GM21423 (cell line): ENCODE results near the gene GRID1.

ENCODE experiments used
- ATAC-seq: cut with Tn5 transposase; IDR thresholded peaks from one replicate; pipeline ENCODE4 v1.9.1; 2021; ENCODE audit warnings: mild to moderate bottlenecking, moderate library complexity; ENCODE audit not compliant: unreplicated experiment

GRID1 gene

DNA sequence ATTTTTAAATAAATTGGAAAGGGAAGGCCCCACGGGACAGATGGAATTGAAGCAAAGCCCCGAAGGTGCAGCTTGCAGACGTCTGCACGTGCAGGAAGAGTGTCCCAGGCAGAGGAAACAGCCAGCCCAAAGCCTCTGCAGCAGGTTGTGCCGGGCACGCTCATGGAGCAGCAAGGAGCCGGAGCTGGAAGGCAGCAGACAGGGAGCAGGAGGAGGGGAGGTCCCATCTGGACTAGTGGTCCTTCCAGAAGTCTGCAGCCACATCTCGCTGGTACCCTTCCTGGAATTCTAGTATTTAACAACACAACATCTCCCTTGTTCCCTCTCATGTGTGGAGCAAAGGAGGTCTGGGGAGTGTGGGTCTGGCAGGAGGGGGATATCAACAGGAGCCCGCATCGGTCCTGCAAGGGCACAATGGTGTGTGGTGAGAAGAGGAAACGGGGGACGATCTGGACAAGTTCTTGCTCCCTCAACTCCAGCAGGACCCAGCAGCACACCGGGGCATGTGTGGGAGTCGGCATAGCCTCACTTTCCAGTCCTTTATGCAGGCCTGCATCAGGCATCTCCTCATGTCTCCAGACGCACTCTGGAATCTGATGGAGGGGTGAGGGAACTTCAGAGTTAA is 169.3 kb downstream of the GRID1 start:
- no peak for ATAC-seq

DNA sequence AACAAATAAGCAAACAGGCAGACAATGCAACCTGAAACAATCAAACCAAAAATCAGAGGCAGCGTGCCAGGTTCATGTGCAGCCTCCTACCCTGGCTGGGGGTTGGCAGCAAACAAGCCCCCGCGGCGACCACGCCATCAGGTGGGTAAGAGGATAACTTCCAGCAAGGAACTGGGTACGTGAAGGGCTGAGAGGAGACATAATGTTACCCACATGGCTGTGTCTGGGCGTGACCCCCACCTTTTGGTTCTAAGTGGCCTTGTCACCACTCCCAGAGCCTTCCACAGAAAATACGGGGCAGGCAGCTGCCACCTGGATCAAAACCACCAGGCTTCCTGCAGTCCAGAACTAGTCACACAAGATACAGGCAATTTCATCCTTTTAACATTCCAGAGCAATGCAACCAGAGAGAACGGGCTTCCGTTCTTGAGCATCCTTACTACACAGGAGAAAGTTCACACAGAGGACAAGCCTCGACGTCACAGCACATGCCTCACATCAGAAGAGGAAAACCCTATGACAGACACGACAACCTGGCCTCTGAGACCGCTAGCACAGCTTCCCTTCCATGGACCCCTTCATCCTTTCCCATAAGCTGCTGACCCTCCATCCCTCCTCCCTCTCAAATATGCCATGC is 171.0 kb downstream of the GRID1 start:
- ATAC-seq, result no peak

DNA sequence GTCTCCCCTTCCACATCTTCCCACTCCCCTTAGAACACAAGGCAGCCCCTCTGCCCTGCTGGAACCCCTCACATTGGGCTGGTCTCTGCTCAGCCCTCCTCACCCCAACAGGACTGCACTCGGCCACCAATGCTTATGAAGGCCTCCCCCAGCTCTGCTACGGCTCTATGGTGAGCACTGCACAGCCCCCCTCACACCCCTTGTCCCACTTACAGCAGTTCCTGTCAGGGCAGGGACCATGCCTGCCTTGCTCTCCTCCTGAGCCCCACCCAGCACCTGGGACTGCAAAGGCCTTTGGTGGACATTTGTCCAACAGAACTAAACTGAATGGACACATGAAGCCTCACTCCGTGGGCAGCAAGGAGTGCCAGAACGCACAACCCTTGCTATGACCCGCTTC is 171.9 kb downstream of the GRID1 start:
- ATAC-seq, result no peak

DNA sequence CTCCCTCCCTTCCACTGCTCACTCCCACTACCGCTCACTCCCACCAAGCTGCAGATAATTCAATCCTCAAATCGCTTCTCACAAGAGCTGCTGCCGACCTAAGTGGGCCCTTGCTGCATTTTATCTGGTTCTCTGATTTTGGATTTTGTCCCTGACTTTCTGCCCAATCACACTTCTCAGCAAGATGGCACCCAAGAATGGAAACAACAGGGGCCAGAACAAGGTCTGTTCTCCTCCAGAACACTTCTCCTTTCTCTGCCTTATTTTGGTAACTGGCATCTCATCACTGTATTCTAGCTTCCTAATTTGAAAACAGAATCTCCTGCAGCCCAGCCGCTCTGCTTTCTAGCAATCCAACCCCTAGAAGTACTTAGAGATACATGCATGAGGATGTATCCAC is 172.8 kb downstream of the GRID1 start:
- ATAC-seq, result no peak

DNA sequence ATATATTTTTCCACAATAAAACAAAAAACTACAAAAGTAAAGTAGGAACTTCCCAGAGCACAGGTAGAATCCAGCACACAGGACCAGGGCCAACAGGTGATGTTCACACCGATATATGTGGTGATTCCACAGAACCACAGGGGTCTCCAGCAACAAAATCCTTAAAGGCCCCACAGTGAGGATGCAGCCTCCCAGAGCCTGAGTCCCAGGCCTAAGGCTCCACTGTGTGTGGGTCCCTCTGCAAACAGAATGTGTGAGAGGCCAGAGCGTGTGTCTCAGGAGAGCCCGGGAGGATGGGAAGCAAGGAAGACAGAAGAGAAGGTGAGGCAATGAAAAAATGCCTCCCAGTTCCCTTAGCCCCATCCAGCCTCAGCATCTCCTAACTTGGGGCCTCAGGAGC is 173.9 kb downstream of the GRID1 start:
- no peak for ATAC-seq

DNA sequence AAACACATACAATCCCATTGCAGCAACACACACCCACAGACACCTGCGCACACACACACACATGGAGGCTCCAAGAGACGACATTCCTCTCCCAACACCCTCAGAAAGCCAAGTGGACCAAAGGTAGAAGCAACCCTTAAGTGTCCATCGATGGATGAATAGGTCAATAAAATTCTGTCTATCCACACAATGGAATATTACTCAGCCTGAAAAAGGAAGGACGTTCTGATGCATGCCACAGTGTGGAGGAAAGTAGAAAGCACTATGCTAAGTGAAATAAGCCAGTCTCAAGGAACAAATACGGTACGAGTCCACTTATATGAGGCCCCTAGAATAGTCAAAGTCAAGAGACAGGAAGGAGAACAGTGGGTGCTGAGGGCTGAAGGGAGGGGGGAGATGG is 174.4 kb downstream of the GRID1 start:
- no peak for ATAC-seq

DNA sequence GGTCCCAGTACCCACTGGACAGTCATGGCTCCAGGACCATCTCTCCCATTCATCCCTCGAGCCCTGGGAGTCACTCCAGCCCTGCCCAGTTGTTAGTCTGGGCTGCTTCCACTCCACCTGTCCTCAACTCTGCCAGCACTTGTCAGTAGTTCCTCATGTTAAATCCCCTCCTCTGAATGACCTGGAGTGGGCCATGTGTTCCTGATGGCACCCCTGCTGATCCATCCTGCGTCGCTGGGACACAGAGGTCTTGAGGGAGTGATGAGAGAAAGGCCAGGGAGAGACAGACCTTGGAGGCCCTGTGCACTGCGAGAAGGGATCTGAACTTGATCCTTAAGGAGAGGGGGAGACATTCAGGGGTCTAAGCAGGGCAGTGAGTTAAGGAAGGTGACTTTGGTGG is 174.9 kb downstream of the GRID1 start:
- no peak for ATAC-seq

DNA sequence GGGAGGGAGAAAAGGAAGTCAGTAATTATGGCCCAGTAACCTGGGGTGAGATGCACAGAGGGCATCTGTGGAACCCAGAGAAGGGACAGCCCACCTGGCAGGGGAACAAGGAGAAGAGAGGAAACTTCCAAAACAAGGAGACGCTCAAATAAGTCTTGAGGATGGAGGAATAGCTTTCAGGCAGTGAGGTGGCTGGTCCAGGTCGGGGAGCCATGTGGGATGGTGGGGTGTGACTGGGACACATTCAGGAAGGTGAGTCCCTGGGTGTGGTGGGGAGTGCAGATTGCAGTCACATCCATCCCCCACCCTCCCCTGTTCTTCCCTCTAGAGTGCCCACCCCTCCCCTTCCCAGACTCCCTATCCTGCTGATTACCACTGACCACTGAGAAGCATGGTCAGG is 175.4 kb downstream of the GRID1 start:
- ATAC-seq, result no peak

DNA sequence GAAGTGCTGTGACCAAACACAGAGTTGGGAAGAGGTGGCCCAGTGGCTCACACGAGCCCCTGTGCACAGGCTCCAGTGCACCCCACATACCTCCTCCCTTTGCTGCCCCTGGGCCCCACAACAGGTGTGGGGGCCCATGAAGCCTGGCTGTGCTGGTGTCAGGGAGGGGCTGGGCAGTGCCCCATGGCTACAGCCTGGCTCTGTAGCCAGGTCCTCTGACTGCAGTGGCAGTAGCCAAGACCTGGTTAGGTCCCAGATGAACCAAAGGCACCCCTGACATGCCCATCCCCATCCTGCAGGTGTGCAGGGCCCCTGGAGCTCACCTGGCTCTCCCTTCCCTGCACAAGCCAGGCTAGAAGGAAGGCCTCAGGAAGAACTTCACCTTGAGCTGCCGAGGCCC is 176.3 kb downstream of the GRID1 start:
- ATAC-seq, result no peak

DNA sequence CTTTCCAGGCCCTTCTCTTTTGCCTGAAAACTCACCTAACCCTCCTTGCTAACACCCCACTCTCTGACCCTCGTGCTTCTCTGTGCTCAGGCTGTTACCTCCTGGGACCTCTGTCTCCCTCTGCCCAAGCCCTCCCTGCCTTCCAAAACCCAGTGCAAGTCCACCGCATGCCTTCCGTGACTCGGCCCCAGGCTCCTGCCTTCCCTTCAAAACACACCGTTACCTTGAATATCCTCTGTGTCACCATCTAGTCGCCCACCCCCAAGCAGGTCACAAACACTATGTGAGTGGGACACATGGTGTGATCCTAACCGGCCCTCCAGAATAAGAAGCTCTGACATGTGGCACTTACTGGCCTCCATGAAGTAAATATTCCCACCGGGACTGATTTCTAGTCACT is 176.7 kb downstream of the GRID1 start:
- no peak for ATAC-seq

DNA sequence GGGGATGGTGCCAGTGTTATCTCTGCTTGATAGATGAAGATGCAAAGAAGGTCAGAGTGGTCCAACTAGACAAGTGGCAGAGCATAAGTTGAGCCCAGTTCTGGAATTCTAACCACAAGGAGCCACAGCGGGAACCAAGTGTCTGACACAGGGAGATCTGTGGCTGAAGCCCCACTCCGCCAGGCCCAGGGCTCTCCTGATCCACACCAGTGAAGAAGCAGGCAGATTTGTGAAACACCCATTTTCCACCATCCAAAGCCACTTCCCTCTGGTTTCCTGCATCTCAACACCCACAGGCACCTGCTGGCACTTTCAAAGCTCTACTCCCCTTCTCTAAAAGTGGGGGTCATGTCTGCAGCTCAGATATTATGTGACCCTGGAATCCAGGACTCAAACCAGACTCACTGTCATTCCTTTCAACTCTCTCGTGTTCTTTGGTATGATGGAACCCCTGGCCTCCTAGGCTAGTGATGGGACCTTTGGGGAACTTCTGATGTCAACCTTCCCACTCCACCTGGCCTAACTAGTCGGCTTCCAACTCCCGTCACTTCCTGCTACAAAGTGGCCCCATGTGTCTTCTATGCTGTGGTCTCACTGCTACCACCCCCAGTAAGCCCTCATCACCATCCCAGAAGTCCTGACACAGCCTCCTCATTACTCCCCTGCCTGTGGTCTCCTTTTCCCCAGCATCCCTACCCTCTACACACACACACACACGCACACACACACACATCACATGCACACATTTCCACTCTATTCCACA is 177.6 kb downstream of the GRID1 start:
- no peak for ATAC-seq

DNA sequence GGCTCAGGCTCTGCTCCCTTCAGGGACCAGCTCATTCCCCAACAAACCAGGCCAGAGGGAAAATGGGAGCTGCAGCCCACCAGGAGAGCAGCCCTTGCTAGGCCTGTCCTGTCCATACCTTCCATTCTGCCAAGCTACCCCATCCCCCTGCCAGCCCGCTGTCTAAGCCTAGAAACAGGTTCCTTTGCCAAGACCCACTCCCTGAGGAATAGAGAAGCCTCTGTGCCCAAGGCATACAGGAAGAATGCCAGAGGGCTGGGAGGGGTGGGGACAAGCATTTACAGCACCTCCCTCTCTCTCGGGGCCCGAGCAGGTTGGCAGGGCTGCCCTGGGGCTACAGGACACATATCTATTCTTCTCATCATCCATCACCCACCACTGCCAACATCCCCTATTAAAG is 178.3 kb downstream of the GRID1 start:
- ATAC-seq, result no peak

DNA sequence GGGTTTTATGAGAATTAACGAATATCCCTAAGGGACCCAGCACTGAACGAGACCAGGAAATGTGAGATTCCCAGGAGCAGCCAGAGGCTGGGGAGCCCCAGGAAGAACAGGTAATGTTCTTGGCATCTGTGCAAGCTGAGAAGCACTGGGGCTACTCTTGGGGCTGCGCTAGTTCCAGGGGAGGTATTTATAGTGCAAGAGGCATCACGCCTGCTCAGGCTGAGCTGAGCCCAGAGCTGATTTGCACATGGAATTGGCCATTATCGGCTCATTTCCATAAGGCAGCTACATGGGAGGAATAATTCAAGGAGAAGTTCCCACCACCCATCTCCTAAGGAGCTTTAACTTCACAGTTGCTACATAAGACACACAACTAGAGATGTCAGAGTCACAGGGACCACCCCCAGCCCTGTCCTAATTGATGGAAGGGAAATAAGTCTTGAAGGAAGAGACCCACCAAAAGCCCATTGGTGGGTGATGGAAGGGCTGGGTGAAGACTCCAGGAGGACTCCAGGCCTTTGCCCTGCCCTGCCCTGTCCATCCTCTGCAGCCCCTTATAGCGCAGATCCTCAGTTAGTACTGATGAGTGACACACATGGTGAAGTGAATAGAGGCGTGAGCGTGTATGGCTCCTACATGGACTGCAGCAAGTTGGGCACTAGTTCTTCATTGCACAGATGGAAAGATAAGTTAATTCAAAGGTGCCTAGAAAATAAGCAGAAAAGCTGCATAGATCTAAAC is 178.9 kb downstream of the GRID1 start:
- no peak for ATAC-seq

DNA sequence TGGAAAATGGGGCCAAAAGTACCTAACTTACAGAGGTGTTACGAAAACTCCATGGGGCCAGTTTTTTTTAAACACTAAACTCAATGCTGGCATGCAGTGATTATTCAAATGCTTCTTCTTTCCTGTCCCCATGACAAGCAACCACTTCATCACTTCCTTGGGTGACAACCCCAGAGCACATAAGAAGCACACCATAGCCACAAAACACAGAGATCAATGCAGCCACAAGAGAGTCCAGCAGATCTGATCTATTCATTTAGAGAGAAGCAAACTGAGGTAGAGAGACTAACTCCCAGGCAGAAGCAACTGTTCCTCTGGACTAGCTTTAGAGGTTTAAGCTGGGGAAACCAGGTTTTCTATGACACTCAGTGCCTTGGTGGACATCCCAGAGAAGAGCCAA is 180.0 kb downstream of the GRID1 start:
- ATAC-seq, result no peak

DNA sequence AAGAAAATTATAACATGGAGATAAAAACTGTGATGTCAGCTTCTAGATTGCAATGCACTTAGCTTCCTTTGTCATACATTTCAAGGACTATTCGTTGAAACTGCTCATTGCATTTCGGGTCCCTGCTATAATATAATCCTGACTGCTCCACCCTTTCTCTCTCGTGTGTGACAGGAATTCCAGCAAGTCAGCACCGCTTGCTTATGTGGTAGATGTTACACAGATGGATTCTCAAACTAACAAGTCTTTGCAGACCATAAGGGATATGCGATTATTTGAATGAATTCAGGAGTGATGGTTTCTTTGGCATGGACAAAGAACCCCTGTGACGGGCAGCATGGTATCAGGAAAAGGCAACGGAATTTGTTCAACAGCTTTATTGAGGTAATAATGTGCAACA is 184.0 kb downstream of the GRID1 start:
- no peak for ATAC-seq

DNA sequence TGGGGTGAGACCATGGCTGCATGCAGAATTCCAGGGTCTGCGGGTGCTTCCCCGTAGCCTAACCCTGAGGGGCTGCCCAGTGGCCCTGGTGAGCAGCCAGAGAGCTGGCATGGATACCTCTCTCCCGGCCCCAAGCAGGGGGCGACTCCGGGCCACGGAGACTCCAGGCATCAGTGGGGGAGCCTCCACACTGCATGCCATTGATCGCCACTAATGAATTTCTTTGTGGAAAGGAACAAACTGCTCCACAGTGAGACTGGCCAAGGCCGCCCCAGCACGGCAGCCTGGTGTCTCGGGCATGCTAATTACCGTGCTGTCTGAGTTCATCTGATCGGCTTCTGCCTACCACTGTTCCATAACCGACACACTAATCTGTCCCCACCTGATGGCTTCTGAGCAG is 184.4 kb downstream of the GRID1 start:
- ATAC-seq, result no peak

DNA sequence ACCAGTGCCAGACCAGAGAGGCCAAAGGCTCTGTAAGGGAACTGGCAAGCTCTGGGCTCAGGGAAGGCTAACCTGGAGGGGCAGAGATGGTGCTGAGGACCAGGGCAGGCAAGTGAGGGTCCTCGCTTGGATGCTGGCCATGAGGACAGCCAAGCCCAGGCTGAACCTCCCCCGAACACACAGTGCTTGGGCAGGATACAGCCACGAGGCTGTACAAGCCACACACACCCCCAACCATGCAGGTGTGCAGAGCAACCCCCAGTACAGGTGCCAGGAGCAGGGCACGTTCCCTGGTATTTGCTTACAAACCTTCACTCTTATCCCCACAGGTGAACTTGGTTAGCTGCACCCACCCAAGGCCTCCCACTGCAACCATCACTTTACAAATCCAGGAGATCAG is 185.7 kb downstream of the GRID1 start:
- no peak for ATAC-seq

DNA sequence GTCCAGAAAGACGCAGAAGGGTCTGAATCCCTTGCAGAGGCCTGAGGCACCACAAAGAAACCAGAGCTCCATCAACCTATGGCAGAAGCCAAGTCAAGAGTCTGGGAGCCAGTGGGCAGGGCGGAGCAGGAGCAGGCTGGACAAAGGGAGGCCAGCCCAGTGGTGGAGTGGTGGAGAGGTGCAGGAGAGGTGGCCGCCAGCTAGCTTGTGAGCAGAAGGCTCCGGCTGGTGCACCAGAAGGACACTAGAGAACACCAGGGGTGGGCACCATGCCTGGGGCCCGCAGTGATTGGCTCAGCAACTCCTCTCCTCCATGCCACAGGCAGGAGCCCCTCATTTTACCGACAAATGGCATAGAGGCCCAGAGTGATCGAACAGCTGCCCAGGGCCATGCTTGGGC is 186.6 kb downstream of the GRID1 start:
- ATAC-seq, result no peak

DNA sequence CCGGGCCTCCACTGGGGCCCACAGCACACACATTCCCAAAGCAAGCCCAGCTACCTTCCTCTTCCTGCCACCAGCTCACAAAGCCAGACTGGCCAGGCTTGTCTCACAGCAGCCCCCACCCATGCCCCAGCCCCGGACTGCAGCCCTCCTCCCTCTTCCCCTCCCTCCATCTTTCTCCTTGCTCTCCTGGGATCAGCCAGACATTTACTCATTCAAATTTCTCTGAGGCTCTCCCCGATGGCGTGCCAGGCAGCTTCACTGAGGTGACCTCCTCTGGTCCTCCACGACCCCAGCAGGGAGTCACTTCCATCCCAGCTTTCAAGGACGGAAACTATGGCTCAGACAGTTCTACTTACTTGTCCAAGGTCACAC is 187.5 kb downstream of the GRID1 start:
- no peak for ATAC-seq

DNA sequence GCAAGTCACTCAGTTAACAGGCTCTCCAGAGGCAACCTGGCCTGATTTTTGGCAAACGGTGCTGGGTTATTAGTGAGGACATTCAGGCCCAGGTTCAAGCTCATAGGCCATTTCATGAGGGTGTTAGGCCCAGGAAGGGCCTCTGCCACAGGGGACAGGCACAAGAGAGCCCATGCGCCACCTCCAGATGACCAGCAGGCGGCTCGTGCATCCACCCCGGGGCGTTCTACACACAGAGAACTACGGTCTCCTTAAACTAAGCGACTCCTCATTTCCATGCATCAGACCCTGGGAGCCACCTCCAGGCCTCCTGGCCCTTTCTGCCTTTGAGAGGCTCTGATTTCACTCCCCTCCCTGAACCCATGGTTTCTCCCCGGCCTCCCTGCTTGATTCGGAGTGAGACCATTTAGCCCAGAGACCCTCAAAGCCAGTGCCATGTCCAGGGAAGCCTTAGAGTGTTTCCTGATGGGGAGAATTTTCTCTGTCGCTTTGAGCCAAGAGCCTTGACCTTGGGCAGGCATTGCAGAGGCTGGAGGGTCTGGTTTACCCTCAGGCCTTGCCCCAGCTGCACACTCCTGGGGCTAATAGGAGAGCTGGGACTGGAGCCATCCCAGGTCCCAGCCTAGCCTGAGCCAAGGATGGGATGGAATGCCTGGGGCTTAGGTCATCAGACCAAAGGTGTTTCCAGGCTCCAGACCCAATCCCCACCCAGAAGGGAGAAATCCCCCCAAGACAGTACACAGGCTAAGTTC is 188.0 kb downstream of the GRID1 start:
- ATAC-seq, result no peak

DNA sequence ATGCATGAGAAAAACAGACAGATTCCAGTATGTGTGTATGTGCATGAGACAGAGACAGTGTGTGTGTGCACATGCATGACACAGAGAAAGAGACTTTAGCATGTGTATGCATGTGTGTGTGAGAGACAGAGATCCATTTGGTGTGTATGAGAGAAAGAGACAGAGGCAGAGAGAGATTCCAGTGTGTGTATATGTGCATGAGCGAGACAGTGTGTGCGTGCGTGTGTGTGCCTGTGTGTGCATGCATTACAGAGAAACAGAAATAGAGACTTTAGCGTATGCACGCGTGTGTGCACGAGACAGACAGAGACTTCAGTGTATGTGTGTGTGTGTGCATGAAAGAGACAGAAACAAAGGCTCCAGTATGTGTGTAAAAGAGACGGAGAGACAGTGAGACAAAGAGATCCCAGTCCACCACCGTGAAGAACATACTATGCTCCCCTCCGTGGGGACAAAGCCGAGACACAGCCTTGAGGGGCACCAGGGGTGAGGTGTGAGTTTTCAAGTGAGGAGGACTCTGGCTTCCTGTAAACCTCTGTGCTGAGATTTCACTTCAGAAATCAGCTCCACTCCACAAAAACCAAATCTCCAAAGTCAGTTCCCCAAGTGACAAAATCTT is 188.9 kb downstream of the GRID1 start:
- no peak for ATAC-seq
